IPS DF 4.7 (cell line): Measurements from ENCODE around the gene KLHL22.

Source experiments
- DNase-seq: peaks from one replicate; pipeline ENCODE4 v3.0.0-alpha.2; 2013; ENCODE audit warnings: low spot score; ENCODE audit errors: extremely low read depth

The KLHL22 gene

DNA sequence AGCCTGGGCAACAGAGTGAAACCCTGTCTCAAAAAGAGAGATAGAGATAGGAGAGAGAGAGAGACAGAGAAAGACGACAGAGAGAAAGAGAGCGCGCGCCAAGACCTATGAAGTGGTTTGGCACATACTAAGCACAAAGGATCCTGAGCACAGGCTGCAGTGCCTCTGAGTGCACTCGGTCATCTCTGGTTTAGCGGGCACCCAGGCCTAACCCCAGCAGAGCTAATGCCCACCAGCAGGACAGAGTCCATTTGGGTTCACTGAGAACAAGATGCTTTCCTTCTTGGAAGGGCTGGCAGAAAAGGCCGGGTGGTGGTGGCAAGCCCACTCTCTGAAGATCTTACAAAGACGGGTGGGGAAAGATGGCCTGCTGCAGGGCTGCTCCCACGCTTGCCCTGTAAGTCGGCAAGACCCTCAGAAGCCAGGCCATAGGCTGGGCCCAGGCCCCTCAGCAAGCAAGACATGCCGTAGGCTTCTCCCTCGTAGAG is 61.3 kb downstream of the KLHL22 start:
- DNase-seq = no peak

GRCh38 chr22:20433686-20434241 is 61.8 kb downstream of the KLHL22 start:
- no peak for DNase-seq

DNA sequence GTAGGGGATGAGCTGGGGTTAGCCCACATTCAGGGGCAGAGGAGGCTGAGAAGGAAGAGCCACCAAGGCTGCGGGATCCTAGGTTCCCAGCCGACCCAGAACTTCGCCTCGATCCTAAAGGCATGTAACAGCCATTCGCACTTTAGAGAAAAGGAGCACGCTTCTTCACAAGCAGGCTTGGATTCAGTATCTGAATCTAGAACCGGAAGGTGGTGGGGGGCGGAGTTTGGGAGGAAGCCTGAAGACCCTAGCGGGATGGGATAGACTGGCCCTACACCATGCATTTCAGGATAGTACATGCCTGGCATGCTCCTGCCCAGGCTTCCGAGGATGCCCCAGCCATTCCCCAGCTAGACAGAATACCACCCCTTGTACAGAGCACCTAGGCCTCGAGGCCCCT is 62.4 kb downstream of the KLHL22 start:
- no peak for DNase-seq

GRCh38 chr22:20432244-20432686 is 63.3 kb downstream of the KLHL22 start:
- DNase-seq = no peak

DNA sequence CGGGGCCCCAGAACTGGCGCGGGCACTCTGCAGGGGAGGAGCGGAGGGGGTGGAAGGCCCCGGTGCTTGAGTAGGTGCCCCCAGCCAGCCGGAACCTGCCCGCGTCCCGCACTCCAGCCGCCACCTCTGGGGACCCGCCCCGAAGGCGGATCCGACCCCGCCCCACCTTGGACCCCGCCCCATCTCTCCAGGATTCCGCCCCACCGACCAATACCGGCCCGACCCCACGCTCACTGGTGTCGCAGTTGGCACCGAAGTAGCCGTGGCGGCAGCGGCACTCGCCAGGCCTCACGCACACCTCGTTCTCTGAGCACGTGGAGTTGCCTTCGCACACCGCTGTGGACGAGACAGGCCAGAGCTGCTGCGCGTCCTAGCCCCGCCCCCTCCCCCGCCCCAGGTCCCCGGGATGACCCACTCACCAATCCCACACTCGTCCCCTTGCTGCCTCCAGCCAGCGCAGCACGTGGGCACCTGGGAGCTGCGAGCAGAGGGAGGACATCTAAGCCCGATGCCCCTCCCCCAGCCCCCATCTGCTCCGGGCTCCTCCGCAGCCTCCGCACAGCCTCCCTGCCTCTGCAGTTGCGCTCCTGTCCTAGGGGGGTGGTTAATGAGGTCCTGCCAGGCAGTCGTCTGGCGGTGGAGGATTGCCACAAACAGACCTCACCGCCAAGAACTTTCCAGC is 63.9 kb downstream of the KLHL22 start:
- DNase-seq = no peak

- DNase-seq = no peak
These were observed 64.7 kb downstream of the KLHL22 start for GRCh38 chr22:20430720-20431510.

- DNase-seq = no peak
These were observed 65.4 kb downstream of the KLHL22 start for GRCh38 chr22:20430101-20430719.

DNA sequence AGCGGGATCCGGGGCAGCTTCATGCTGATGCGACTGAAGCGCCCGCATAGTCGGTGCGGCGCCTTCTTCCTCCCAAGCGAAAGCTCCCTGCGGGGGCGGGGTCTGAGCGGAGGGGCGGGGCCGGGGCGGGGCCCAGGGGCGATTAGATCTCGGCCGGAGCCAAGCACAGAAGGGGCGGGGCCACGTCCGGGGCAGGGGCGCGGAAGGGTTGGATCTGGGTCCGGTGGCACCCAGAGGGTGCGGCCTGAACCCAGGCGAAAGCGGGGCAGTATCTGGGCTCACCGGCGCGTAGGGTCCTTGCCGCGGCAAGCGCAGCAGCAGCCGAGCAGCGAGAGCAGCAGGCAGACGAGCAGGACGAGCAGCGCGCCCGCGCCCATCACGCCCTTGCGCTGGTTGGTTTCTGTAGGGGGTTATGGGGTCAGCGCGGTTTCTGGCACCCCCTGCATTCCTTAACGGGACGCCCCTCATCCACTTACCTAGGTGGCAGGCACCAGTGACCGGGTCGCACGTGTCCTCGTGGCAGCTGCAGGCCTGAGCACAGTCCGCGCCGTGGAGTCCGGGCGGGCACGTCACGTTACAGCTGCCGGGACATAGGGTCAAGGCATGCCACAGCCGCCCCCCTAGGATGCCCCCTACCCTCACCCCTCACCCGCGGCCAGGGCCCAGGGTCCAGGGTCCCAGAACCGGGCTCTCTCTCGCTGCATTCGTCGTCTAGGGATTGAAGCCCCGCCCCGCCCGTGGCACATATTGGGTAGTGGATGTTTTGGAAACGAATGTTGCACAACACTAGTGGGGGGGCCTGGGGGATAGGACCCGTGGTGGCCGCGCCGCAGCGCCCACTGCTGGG is 66.1 kb downstream of the KLHL22 start:
- DNase-seq = no peak

- no peak for DNase-seq
These were observed 66.9 kb downstream of the KLHL22 start for GRCh38 chr22:20428496-20429253.

GRCh38 chr22:20427945-20428417 is 67.6 kb downstream of the KLHL22 start:
- no peak for DNase-seq

DNA sequence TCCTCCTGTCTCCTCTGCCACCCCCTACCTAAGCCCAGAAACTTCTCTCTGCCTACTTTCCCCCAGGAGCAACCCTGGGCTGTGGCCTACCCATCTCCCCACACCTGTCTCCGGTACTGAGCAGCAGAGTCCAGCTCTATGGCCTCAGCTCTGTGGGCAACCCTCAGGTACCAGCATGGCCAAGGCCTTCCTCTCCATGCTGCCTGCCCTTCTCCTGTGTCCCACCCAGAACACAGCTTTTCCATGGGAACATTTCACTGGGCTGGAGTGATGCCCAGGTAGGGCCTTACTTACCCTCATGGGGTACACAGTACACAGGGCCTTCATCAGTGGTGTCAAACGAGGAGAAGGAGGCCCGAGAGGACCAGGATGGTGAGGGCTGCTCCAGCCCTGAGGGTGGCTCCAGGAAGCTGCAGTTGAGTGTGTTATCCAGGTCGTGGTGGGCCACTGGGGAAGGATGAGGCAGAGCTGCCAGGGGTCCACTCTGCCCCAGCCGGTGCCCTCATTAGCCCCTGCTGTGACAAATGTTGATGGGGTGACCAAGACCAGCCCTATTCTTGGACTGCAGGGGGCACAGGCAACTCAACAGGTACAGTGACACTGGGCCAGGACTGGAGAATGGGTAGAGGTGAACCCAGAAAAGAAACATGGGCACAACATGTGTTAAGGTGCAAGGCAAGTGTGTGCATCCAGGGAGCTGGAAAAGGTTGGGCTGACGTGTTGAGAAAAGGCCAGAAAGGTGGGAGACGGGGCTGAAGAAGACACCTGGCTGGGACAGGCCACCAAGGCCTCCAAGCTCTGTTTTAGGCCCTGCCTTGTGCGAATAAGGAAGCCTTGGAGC is 68.3 kb downstream of the KLHL22 start:
- no peak for DNase-seq

- no peak for DNase-seq
These were observed 69.4 kb downstream of the KLHL22 start for GRCh38 chr22:20426259-20426615.

DNA sequence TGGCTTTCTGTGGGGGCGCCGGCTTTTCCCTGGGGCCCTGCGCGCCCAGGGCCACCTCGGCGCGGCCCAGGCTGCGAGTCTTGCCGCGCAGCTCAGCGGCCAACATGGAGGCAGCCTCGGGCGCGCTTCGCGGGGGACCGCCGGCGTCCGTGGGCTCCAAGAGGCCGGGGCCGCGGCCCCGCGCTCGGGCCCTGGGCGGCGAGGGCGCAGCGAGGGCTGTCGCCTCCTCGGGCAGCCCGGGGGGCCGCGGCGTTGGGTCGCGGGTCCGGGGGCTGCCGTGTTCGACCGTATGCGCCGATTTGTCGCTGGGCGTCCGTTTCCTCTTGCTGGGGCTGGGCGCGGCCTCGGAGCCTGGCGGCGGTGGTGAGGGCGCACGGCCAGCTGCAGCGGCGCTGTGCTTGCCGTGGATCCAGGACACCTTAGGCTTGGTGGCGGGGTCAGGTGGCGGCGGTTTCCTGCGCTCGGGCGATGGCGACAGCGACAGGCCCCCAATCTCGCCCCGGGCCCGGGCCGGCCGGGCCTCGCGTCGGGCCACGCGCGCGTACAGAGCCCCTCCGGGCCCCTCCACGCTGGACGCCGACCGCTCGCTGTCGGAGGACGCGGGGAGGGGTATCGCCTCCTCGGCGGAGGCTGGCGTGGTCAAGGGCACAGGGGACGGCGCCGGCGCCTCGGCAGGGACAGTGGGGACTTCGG is 69.9 kb downstream of the KLHL22 start:
- DNase-seq = no peak

GRCh38 chr22:20424932-20425565 is 70.5 kb downstream of the KLHL22 start:
- no peak for DNase-seq

- no peak for DNase-seq
These were observed 71.0 kb downstream of the KLHL22 start for GRCh38 chr22:20424568-20424931.

DNA sequence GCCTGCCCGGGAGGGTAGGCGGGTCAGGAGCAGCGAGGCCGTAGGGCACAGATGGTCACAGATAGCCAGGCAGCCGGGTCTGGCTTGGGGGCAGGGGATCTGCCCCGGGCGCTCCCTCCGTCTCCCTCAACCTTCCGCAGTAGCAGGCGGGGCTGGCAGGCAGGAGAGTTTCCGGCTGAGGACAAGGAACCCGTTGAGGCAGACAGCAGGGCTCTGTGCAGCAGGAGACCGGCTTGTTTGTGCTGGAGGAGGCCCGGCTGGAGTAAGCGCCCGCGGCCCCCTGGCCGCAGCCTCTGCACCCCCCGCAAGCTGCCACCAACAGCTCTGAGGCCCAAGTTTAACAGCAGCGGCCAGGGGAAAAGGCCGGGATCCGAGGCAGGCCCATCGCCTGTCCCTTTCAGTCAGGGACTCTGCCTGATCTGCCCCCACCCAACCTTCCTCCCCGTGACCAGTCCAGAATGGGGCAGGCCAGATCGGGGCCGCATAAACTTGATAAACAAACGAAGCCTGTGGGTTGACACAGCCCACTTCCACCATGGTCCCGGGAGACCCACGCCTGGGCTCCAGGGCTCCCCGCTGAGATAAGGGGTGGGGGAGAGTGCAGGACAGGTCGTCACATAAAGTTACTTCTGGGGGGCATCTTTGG is 71.6 kb downstream of the KLHL22 start:
- no peak for DNase-seq

DNA sequence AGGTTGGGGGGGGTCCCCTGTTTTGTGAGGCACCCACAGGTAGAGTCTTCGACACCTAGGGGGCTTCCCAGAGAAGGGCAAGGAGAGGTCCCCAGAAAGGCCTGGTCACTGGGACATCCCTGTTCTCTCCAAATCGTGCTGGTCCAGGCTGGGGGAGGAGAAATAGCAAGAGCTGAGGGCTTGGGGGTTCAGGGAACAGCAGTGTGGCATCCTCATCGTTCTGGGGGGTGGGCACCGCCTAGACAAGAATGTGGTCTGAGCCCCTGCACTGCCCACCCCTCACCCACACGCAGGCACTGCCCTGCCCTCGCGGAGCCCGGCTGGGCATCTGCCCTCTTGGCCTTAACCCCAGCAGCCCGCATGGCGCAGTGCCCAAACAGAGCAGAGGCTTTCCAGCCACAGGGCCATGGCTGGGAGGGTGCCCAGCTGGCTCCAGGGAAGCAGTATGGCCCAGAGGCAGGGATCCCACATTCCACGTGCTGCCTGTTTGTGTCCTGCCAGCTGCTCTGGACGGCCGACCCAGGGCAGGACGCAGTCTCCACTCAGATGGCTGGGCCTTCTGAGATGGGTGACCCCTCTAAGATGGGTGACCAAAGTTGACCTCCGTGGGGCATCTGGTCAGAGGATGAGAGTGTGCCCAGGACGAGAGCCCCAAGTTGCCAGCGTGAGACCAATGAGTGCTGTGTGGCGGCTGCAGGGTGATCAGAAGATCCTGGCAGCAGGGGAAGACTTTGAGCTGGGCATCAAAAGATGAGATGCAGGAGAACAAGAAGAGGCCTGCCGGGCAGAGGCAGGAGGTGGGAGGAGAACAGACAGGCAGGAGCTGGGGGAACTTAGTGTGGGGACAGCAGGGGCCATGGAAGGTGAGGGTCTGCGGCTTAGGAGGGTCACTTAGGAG is 72.3 kb downstream of the KLHL22 start:
- DNase-seq = no peak
